Lower leg skin (tissue), 4 donors: ENCODE data around the gene IYD. TPM values are rescaled to one million over a fixed set of nuclear protein-coding genes. Genes with fewer than 3 reads are reported as not detected.

Experiments used
- DNase-seq, 2 donors: peaks; one replicate each; pipeline ENCODE4 v3.0.0-alpha.2; 2019; ENCODE audit warnings: low spot score in 2 of 2
- H3K4me3 ChIP-seq: fragments of 200-600 bp; sonication (generic); 2 replicates; pipeline ENCODE4 v1.5.1; 2017; ENCODE audit warnings: mild to moderate bottlenecking, low read depth; ENCODE audit not compliant: poor library complexity, severe bottlenecking
- CTCF ChIP-seq, 3 donors: fragments of 450-650 bp; IDR thresholded peaks; one replicate each; pipeline ENCODE4 v1.5.1; 2016; ENCODE audit warnings: antibody characterized with exemption in 3 of 3, mild to moderate bottlenecking in 3 of 3, moderate library complexity in 2 of 3
- POLR2A ChIP-seq, 2 donors: fragments of 450-650 bp; IDR thresholded peaks; one replicate each; pipeline ENCODE4 v1.6.1; 2016 to 2017; ENCODE audit warnings: antibody characterized with exemption in 2 of 2, mild to moderate bottlenecking in 1 of 2, moderate library complexity in 1 of 2
- WGBS, 2 donors: methylation state at CpG; one replicate each; pipeline ENCODE4 v1.1.5; 2018; 5-methylcytosine and 5-hydroxymethylcytosine counted together
- intact Hi-C: fragments of 100-400 bp; cut with DNase I; formaldehyde crosslinking; loops from one replicate; pipeline ENCODE4 v1.15.0; 2023; ENCODE audit warnings: low total_unique reads
- total RNA-seq, 4 donors: library from RNA; depleted of rRNA; stranded (reverse); fragments of >200 nt; gene quantifications; one replicate each; pipeline ENCODE4 v1.1.0, GENCODE V29; 2016

The IYD gene
- total RNA-seq, 4 donors from 2014 or later: 0.42 to 3.1 (median 0.99) TPM

GRCh38 chr6:150332939-150333584, 35.8 kb upstream of the IYD start:
- no peak overlapping the region for H3K4me3 ChIP-seq
- intact Hi-C loops: loop anchor here (10.0 kb wide), 1 partner anchor 248 kb away; no protein-coding TSS in a partner anchor
- 86 to 88% methylated on average over 21 of the region's 21 CpGs for WGBS, 2 donors
- no peak for DNase-seq
- no peak for TF ChIP-seq POLR2A (IDR thresholded peaks at IDR 0.05)
- TF ChIP-seq CTCF (IDR thresholded peaks at IDR 0.05): peak in 1 of 3 donors; percentile 7

GRCh38 chr6:150333585-150333941, 35.2 kb upstream of the IYD start:
- intact Hi-C loops: loop anchor here (10.0 kb wide), 1 partner anchor 249 kb away; no protein-coding TSS in a partner anchor
- 97 to 98% methylated on average over 2 of the region's 2 CpGs for WGBS, 2 donors
- DNase-seq: no peak

GRCh38 chr6:150334790-150335783, 33.7 kb upstream of the IYD start:
- intact Hi-C loops: loop anchor here (10.0 kb wide), 1 partner anchor 250 kb away; no protein-coding TSS in a partner anchor
- TF ChIP-seq CTCF (IDR thresholded peaks at IDR 0.05) (peak in 1 of 3 donors; percentile 57), POLR2A (IDR thresholded peaks at IDR 0.05) (no peak)
- WGBS, 2 donors: 62 to 68% methylated on average over 7 of the region's 7 CpGs
- H3K4me3 ChIP-seq: no peak overlapping the region
- DNase-seq: peak in 1 of 2 donors; percentile 46

More at GRCh38 chr6:150333585-150333941, 35.2 kb upstream of the IYD start:
- TF ChIP-seq CTCF (IDR thresholded peaks at IDR 0.05): no peak
- no peak for TF ChIP-seq POLR2A (IDR thresholded peaks at IDR 0.05)
- H3K4me3 ChIP-seq: no peak overlapping the region

GRCh38 chr6:150336299-150336698, 32.5 kb upstream of the IYD start:
- intact Hi-C loops: loop anchor here (10.0 kb wide), 1 partner anchor 251 kb away; no protein-coding TSS in a partner anchor
- WGBS, 2 donors: 26 to 27% methylated on average over 4 of the region's 4 CpGs
- TF ChIP-seq POLR2A (IDR thresholded peaks at IDR 0.05) (no peak), CTCF (IDR thresholded peaks at IDR 0.05) (no peak)
- no peak overlapping the region for H3K4me3 ChIP-seq
- no peak for DNase-seq

GRCh38 chr6:150336708-150337107, 32.1 kb upstream of the IYD start:
- H3K4me3 ChIP-seq: no peak overlapping the region
- TF ChIP-seq POLR2A (IDR thresholded peaks at IDR 0.05): no peak
- TF ChIP-seq CTCF (IDR thresholded peaks at IDR 0.05): no peak
- no peak for DNase-seq
- WGBS, 2 donors: 75 to 77% methylated on average over 2 of the region's 2 CpGs
- intact Hi-C loops: loop anchor here (10.0 kb wide), 1 partner anchor 252 kb away; no protein-coding TSS in a partner anchor
